ENCODE results near the gene WDFY1. TPM values are rescaled to one million over a fixed set of nuclear protein-coding genes. Genes with fewer than 3 reads are reported as not detected.

The WDFY1 gene
- total RNA-seq, 2 donors from 2014 or later, result 50.0 to 63.5 TPM

GRCh38 chr2:223989206-223989855, 44.2 kb upstream of the WDFY1 start:
- peak; percentile 56 for DNase-seq
- H3K9ac ChIP-seq (ENCODE audit: low read depth in 2 of 2, low read length in 2 of 2), result no peak overlapping the region
- intact Hi-C loops (cut with DNase I), result no loop called here
- no peak overlapping the region for H3K27ac ChIP-seq
- H3K4me3 ChIP-seq, result no peak overlapping the region
- no peaks in the 10 kb centered on the region for H3K4me1 ChIP-seq
- H3K27me3 ChIP-seq, result no peaks in the 10 kb centered on the region
- TF ChIP-seq CTCF (IDR thresholded peaks at IDR 0.05), result peak; percentile 35
- H3K36me3 ChIP-seq, result no peaks in the 10 kb centered on the region
- no peaks in the 10 kb centered on the region for H3K9me3 ChIP-seq

DNA sequence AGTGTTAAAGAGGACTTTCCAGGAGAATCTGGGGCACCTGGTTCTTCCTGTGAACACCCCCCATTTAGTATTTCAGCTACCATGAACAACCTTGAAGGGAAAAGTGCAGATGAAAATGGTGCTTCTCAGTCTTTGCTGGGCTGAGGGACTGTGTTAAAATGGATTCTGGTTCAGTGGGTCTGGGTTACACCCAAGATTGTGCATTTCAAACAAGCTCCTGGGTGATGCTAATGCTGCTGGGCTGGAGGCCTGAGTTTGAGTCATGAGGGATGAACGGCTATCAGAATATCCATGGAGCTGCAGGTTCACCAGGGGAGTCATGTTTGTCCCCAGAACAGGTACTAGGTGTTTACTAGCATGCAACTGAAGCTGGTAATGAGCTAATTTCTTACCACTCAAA, 36.1 kb upstream of the WDFY1 start:
- no peak for TF ChIP-seq CTCF (IDR thresholded peaks at IDR 0.05)
- no peak overlapping the region for H3K27ac ChIP-seq
- no peaks in the 10 kb centered on the region for H3K9me3 ChIP-seq
- H3K9ac ChIP-seq (ENCODE audit: low read depth in 2 of 2, low read length in 2 of 2), result no peak overlapping the region
- H3K4me1 ChIP-seq, result no peaks in the 10 kb centered on the region
- intact Hi-C loops (cut with DNase I), result no loop called here
- H3K4me3 ChIP-seq, result no peak overlapping the region
- DNase-seq, result no peak
- H3K27me3 ChIP-seq, result no peaks in the 10 kb centered on the region
- H3K36me3 ChIP-seq, result no peaks in the 10 kb centered on the region

DNA sequence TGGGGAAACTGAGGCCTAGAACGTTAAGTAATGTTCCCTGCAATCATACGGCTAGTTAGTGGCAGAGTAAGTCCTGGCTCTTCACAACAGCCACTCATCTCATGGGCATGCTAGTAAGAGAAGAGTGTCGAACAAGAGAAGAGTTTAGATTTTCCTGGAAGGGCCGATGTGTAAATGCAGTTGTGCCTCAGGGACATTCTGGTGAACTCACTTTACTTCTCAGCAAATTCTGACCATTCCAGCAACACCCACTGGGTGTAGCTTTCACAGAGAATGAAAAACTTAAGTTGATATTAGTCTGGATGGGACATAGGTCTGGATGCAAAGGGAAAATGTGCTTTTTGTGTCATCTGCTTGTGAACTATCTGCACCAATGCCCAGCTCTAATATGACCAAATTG, 35.7 kb upstream of the WDFY1 start:
- H3K36me3 ChIP-seq, result no peaks in the 10 kb centered on the region
- no peak for DNase-seq
- TF ChIP-seq CTCF (IDR thresholded peaks at IDR 0.05), result no peak
- H3K4me3 ChIP-seq, result no peak overlapping the region
- intact Hi-C loops (cut with DNase I), result no loop called here
- no peaks in the 10 kb centered on the region for H3K27me3 ChIP-seq
- H3K4me1 ChIP-seq, result no peaks in the 10 kb centered on the region
- no peak overlapping the region for H3K27ac ChIP-seq
- H3K9me3 ChIP-seq, result no peaks in the 10 kb centered on the region
- no peak overlapping the region for H3K9ac ChIP-seq (ENCODE audit: low read depth in 2 of 2, low read length in 2 of 2)

DNA sequence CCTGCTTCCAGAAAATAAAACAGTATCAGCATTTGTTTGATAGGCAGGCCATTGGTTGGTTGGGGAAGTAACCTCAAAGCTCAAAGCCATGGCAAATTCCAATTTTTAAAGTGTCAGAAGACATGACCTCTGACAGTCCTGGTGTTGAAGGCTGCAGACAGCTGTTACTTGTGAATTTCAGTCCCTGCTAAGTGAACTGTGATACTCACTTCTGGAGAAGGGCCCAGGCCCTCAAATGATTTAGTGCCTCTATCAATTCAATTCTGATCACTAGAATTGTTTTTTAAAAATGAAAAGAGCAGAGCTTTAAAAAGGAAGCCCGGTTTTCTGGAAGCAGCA, 35.2 kb upstream of the WDFY1 start:
- no peak for DNase-seq

DNA sequence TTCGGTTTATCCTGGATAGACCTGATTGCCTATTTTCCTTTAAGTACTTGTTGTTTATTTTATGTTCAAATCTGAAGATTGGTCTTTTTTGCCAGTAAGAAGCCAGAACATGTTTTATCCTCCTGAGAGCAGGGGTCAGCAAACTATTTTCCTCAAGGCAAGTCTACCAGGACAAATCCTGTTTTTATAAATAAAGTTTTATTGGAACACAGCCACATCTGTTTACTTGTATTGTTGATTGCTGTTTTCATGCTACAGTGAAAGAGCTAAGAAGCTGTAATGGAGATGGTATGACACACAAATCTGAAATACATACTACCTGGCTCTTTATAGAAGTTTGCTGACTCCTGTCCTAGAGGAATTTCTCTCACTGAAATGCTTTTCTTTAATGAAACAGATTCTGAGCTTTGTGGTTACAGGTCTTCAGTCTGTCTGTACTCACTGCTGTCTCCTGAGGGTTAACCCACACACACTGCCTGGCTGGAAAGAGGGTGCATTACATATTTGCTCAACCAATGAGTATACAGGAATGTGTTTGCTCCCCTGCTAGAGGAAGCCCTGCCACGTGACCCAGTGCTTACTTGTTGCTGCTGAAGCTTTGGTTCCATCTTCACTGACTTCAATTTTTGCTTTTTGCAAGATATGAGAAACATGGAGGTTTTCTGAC, 34.7 kb upstream of the WDFY1 start:
- no peak for TF ChIP-seq CTCF (IDR thresholded peaks at IDR 0.05)
- no peaks in the 10 kb centered on the region for H3K36me3 ChIP-seq
- DNase-seq, result no peak
- no peak overlapping the region for H3K27ac ChIP-seq
- H3K4me1 ChIP-seq, result no peaks in the 10 kb centered on the region
- no peaks in the 10 kb centered on the region for H3K27me3 ChIP-seq
- H3K4me3 ChIP-seq, result no peak overlapping the region
- no peaks in the 10 kb centered on the region for H3K9me3 ChIP-seq
- intact Hi-C loops (cut with DNase I), result loop anchor here (10.0 kb wide), 2 partner anchors 385 to 675 kb away; no protein-coding TSS in a partner anchor
- no peak overlapping the region for H3K9ac ChIP-seq (ENCODE audit: low read depth in 2 of 2, low read length in 2 of 2)

More for the DNA sequence above, 35.2 kb upstream of the WDFY1 start:
- H3K4me3 ChIP-seq, result no peak overlapping the region
- TF ChIP-seq CTCF (IDR thresholded peaks at IDR 0.05), result no peak
- H3K4me1 ChIP-seq, result no peaks in the 10 kb centered on the region
- H3K27ac ChIP-seq, result no peak overlapping the region
- intact Hi-C loops (cut with DNase I), result no loop called here
- no peak overlapping the region for H3K9ac ChIP-seq (ENCODE audit: low read depth in 2 of 2, low read length in 2 of 2)
- H3K36me3 ChIP-seq, result no peaks in the 10 kb centered on the region
- no peaks in the 10 kb centered on the region for H3K9me3 ChIP-seq
- H3K27me3 ChIP-seq, result no peaks in the 10 kb centered on the region
